PC-3 (cell line): ENCODE data around the gene PKIG. TPM values are rescaled to one million over a fixed set of nuclear protein-coding genes. Genes with fewer than 3 reads are reported as not detected.

Experiments used
- ATAC-seq: fragments of 200-7000 bp; cut with Tn5 transposase; 2 replicates; pipeline ENCODE4 v1.9.1; 2020; ENCODE audit warnings: mild to moderate bottlenecking, moderate library complexity
- BruUV-seq: library from RNA; stranded (reverse); fragments of 400-500 nt; replicated peaks from 2 replicates; lab custom pipeline; 2021; lab: Mats Ljungman, UMichigan
- CTCF ChIA-PET: fragments of 300-600 bp; sonication (Branson Sonifier 250); formaldehyde crosslinking; loops from one replicate; lab custom pipeline; 2022; ENCODE audit warnings: antibody characterized with exemption; lab: Charles Lee
- POLR2A ChIA-PET: fragments of 300-600 bp; sonication (Branson Sonifier 250); formaldehyde crosslinking; loops from one replicate; lab custom pipeline; 2022; ENCODE audit warnings: antibody characterized with exemption; ENCODE audit not compliant: unreplicated experiment; lab: Charles Lee
- DNase-seq: peaks from one replicate; pipeline ENCODE4 v3.0.0-alpha.2; 2015
- H2AFZ ChIP-seq: fragments of 300-600 bp; sonication (generic); 2 replicates; pipeline ENCODE4 v1.6.0; 2016; ENCODE audit warnings: antibody characterized with exemption, low read length
- H3F3A ChIP-seq: fragments of 300-600 bp; sonication (generic); one replicate; pipeline ENCODE4 v1.6.0; 2017; ENCODE audit warnings: antibody characterized with exemption, low read length, control low read depth, mild to moderate bottlenecking; ENCODE audit not compliant: unreplicated experiment
- H3K27ac ChIP-seq: fragments of 300-600 bp; sonication (generic); 2 replicates; pipeline ENCODE4 v1.5.1; 2016; ENCODE audit warnings: mild to moderate bottlenecking, low read length
- H3K27me3 ChIP-seq: fragments of 300-600 bp; sonication (generic); 2 replicates; pipeline ENCODE4 v1.6.1; 2016; ENCODE audit warnings: low read length, mixed read lengths
- H3K36me3 ChIP-seq: fragments of 300-600 bp; sonication (generic); 2 replicates; pipeline ENCODE4 v1.6.1; 2016; ENCODE audit warnings: low read depth, mixed run types, low read length, mixed read lengths
- H3K4me1 ChIP-seq: fragments of 300-600 bp; sonication (generic); 2 replicates; pipeline ENCODE4 v1.5.1; 2016; ENCODE audit warnings: low read length; ENCODE audit not compliant: insufficient read depth
- H3K4me2 ChIP-seq: fragments of 300-600 bp; sonication (generic); 2 replicates; pipeline ENCODE4 v1.6.0; 2016; ENCODE audit warnings: low read length
- H3K4me3 ChIP-seq: fragments of 300-600 bp; sonication (generic); 2 replicates; pipeline ENCODE4 v1.5.1; 2016; ENCODE audit warnings: mild to moderate bottlenecking, low read length, mixed read lengths
- H3K79me2 ChIP-seq: fragments of 300-600 bp; sonication (generic); 2 replicates; pipeline ENCODE4 v1.6.1; 2017; ENCODE audit warnings: low read length, mixed read lengths
- H3K9ac ChIP-seq: fragments of 300-600 bp; sonication (generic); 2 replicates; pipeline ENCODE4 v1.6.0; 2016; ENCODE audit warnings: mild to moderate bottlenecking, low read length
- H3K9me2 ChIP-seq: fragments of 300-600 bp; sonication (generic); replicated peaks from 2 replicates; pipeline ENCODE4 v1.6.1; 2016; ENCODE audit warnings: mixed run types, low read length, mixed read lengths
- H3K9me3 ChIP-seq: fragments of 300-600 bp; sonication (generic); 2 replicates; pipeline ENCODE4 v1.6.1; 2016; ENCODE audit warnings: low read length, mixed read lengths
- H4K20me1 ChIP-seq: fragments of 300-600 bp; sonication (generic); 2 replicates; pipeline ENCODE4 v1.6.1; 2016; ENCODE audit warnings: low read length, mixed read lengths
- EZH2 ChIP-seq: fragments of 300-600 bp; sonication (generic); IDR thresholded peaks from one replicate; pipeline ENCODE4 v1.6.1; 2017; ENCODE audit warnings: antibody characterized with exemption, mild to moderate bottlenecking, low read length; ENCODE audit not compliant: unreplicated experiment
- EZH2phosphoT487 ChIP-seq: fragments of 300-600 bp; sonication (generic); IDR thresholded peaks from 2 replicates; pipeline ENCODE4 v1.6.1; 2018; ENCODE audit warnings: mild to moderate bottlenecking, antibody characterized with exemption, low read length, borderline replicate concordance
- intact Hi-C: fragments of 100-400 bp; cut with micrococcal nuclease; formaldehyde crosslinking; loops from 2 replicates; pipeline ENCODE4 v1.9.0; 2023
- total RNA-seq: library from RNA; depleted of rRNA; stranded (reverse); fragments of >200 nt; gene quantifications from 2 replicates; pipeline ENCODE4 v1.2.3, GENCODE V29; 2014
- TF ChIP-seq, protein P1 (sequence below): fragments of 300-600 bp; sonication (generic); conservative IDR thresholded peaks from 2 replicates; pipeline ENCODE4 v1.5.1; 2017; ENCODE audit warnings: antibody characterized with exemption, low read depth, mild to moderate bottlenecking, low read length

The PKIG gene
- total RNA-seq, 1 experiment from 2014 or later = 47.5 TPM

DNA sequence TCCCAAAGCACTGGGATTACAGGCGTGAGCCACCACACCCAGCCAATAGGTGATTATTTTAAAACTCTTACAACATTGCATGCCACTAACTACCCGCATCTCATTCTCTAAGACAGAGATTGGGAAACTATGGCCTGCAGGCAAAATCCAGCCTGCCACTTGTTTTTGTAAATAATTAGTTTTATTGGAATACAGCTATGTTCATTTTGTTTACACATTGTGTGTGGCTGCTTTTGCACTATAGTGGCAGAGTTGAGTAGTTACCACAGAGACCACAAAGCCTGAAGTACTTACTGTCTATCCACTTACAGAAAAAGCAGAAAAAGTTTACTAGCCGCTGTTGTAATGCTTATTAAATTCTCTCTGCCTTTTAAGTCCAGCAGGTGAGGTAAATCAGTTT is 16.4 kb upstream of the PKIG start:
- H3K27me3 ChIP-seq = no peaks in the 10 kb centered on the region
- ChIA-PET POLR2A (no interaction called here), CTCF (no interaction called here)
- no peak overlapping the region for H3K9ac ChIP-seq
- no peaks in the 10 kb centered on the region for H3K79me2 ChIP-seq
- no peak overlapping the region for H3K27ac ChIP-seq
- intact Hi-C loops = no loop called here
- no peak overlapping the region for H2AFZ ChIP-seq
- no peaks in the 10 kb centered on the region for H3K9me2 ChIP-seq
- H4K20me1 ChIP-seq = no peaks in the 10 kb centered on the region
- peak; percentile 21 for DNase-seq
- no peak overlapping the region for H3K4me2 ChIP-seq
- BruUV-seq = no TSS peak
- H3F3A ChIP-seq = no peaks in the 10 kb centered on the region
- no peak for TF ChIP-seq EZH2
- TF ChIP-seq EZH2phosphoT487 = no peak
- TF ChIP-seq, protein P1, sequence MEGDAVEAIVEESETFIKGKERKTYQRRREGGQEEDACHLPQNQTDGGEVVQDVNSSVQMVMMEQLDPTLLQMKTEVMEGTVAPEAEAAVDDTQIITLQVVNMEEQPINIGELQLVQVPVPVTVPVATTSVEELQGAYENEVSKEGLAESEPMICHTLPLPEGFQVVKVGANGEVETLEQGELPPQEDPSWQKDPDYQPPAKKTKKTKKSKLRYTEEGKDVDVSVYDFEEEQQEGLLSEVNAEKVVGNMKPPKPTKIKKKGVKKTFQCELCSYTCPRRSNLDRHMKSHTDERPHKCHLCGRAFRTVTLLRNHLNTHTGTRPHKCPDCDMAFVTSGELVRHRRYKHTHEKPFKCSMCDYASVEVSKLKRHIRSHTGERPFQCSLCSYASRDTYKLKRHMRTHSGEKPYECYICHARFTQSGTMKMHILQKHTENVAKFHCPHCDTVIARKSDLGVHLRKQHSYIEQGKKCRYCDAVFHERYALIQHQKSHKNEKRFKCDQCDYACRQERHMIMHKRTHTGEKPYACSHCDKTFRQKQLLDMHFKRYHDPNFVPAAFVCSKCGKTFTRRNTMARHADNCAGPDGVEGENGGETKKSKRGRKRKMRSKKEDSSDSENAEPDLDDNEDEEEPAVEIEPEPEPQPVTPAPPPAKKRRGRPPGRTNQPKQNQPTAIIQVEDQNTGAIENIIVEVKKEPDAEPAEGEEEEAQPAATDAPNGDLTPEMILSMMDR = no peak
- H3K9me3 ChIP-seq = no peaks in the 10 kb centered on the region
- no peaks in the 10 kb centered on the region for H3K36me3 ChIP-seq
- H3K4me1 ChIP-seq = no peaks in the 10 kb centered on the region
- ATAC-seq = peak; percentile 38
- H3K4me3 ChIP-seq = no peak overlapping the region

- no TSS peak for BruUV-seq
- intact Hi-C loops = no loop called here
These were observed 15.6 kb upstream of the PKIG start for GRCh38 chr20:44566811-44567210.

DNA sequence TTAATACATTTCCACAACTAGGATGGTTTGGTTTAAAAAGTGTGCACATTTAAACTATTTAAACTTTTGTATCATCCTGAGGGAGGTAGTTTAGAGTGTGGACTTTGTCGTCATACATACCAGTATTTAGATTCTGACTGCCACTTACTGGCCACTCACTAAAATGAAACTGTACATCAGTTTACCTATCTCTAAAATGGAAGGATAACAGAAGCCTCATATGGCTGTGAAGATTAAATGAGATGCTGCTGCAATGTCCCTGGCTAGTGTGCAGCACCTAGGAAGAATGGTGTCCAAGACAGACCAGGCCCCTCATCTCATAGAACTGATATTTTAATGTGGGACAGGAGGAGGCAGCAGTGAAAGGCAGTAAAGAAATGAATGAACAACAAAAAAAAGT is 12.0 kb upstream of the PKIG start:
- Histone ChIP-seq H3K27ac (no peak overlapping the region), H3K9me2 (no peaks in the 10 kb centered on the region), H3K27me3 (no peaks in the 10 kb centered on the region), H3K36me3 (no peaks in the 10 kb centered on the region), H3K4me3 (no peak overlapping the region), H3K9me3 (no peaks in the 10 kb centered on the region), H4K20me1 (no peaks in the 10 kb centered on the region), H3K79me2 (no peaks in the 10 kb centered on the region), H3K9ac (no peak overlapping the region), H3F3A (peaks cover 14% of the 10 kb centered on the region), H3K4me1 (peaks cover 32% of the 10 kb centered on the region), H2AFZ (no peak overlapping the region), H3K4me2 (no peak overlapping the region)
- ChIA-PET CTCF (no interaction called here), POLR2A (no interaction called here)
- TF ChIP-seq, protein P1 = no peak
- TF ChIP-seq EZH2 = no peak
- TF ChIP-seq EZH2phosphoT487 = no peak
- no TSS peak for BruUV-seq
- no peak for DNase-seq
- intact Hi-C loops = loop anchor here (5.0 kb wide), 1 partner anchor 38 kb away; no protein-coding TSS in a partner anchor
- no peak for ATAC-seq

More at GRCh38 chr20:44566811-44567210, 15.6 kb upstream of the PKIG start:
- Histone ChIP-seq H3K27me3 (no peaks in the 10 kb centered on the region), H3K9me3 (no peaks in the 10 kb centered on the region), H3K9me2 (no peaks in the 10 kb centered on the region), H3K27ac (no peak overlapping the region), H3K9ac (no peak overlapping the region), H3K4me2 (no peak overlapping the region), H3K79me2 (no peaks in the 10 kb centered on the region), H2AFZ (no peak overlapping the region), H3K36me3 (no peaks in the 10 kb centered on the region), H4K20me1 (no peaks in the 10 kb centered on the region), H3K4me1 (peaks cover 6% of the 10 kb centered on the region), H3F3A (no peaks in the 10 kb centered on the region), H3K4me3 (no peak overlapping the region)
- ATAC-seq = no peak
- TF ChIP-seq, protein P1 = no peak
- TF ChIP-seq EZH2phosphoT487 = no peak
- no peak for TF ChIP-seq EZH2
- no peak for DNase-seq
- CTCF ChIA-PET = no interaction called here
- POLR2A ChIA-PET = no interaction called here
